Measurements from ENCODE around the gene TMEM116. TPM values are rescaled to one million over a fixed set of nuclear protein-coding genes. Genes with fewer than 3 reads are reported as not detected.
A peak's percentile ranks its signal among the peaks of the same experiment; 100 is the strongest.
"Not testable (repeated sequence)": the region's sequence is repeated elsewhere in the genome, so short reads cannot be mapped to it uniquely, and the experiment has no call there.

TMEM116 gene
- total RNA-seq, 1 donor from 2014 or later = 35.0 TPM

DNA sequence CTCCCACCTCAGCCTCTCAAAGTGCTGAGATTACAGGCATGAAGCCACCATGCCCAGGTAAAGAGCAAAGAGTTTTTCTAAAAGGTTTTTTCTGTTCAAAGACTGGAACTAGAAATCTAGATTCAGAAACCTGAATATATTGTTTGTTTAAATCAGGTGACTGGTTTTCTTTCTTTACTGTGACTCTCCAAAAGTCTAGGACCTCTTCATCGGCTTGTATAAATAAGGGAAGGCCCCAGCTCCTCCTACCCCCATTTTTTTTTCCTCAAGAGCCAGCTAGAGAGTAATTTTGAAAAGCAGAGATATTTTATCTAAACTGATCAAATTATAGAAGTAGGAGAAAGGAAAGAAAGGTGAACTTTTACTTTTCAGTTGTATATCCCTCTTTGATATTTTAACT is 48.0 kb downstream of the TMEM116 start:
- no peak for DNase-seq
- peaks cover 31% of the 10 kb centered on the region for H3K36me3 ChIP-seq
- no peaks in the 10 kb centered on the region for H3K27me3 ChIP-seq (ENCODE audit: low read depth)
- H3K9me3 ChIP-seq (replicated peaks) = peaks cover 25% of the 10 kb centered on the region
- intact Hi-C loops (cut with micrococcal nuclease) = no loop called here
- H3K27ac ChIP-seq (replicated peaks) = no peak overlapping the region
- H3K4me1 ChIP-seq = no peaks in the 10 kb centered on the region
- no peak overlapping the region for H3K4me3 ChIP-seq
- TF ChIP-seq, protein P1, sequence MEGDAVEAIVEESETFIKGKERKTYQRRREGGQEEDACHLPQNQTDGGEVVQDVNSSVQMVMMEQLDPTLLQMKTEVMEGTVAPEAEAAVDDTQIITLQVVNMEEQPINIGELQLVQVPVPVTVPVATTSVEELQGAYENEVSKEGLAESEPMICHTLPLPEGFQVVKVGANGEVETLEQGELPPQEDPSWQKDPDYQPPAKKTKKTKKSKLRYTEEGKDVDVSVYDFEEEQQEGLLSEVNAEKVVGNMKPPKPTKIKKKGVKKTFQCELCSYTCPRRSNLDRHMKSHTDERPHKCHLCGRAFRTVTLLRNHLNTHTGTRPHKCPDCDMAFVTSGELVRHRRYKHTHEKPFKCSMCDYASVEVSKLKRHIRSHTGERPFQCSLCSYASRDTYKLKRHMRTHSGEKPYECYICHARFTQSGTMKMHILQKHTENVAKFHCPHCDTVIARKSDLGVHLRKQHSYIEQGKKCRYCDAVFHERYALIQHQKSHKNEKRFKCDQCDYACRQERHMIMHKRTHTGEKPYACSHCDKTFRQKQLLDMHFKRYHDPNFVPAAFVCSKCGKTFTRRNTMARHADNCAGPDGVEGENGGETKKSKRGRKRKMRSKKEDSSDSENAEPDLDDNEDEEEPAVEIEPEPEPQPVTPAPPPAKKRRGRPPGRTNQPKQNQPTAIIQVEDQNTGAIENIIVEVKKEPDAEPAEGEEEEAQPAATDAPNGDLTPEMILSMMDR (IDR thresholded peaks at IDR 0.05; ENCODE audit: borderline replicate concordance) = no peak

- Histone ChIP-seq H3K36me3 (peaks cover 45% of the 10 kb centered on the region), H3K9me3 (replicated peaks) (peaks cover 30% of the 10 kb centered on the region)
- H3K4me1 ChIP-seq; H3K4me3 ChIP-seq; H3K27me3 ChIP-seq (ENCODE audit: low read depth); DNase-seq; intact Hi-C loops (cut with micrococcal nuclease); H3K27ac ChIP-seq (replicated peaks): not testable (repeated sequence)
Measured at GRCh38 chr12:111959518-111959917, 53.4 kb downstream of the TMEM116 start.

DNA sequence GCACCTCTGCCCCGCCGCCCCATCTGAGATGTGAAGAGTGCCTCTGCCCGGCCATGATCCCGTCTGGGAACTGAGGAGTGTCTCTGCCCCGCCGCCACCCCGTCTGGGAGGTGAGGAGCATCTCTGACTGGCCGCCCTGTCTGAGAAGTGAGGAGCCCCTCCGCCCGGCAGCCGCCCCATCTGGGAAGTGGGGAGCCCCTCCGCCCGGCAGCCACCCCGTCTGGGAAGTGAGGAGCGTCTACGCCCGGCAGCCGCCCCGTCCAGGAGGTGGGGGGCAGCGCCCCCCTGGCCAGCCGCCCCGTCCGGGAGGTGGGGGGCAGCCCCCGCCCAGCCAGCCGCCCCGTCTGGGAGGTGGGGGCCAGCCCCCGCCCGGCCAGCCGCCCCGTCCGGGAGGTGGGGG is 55.7 kb downstream of the TMEM116 start:
- H3K27me3 ChIP-seq (ENCODE audit: low read depth); H3K27ac ChIP-seq (replicated peaks); DNase-seq; H3K4me1 ChIP-seq; intact Hi-C loops (cut with micrococcal nuclease); H3K4me3 ChIP-seq: not testable (repeated sequence)
- Histone ChIP-seq H3K36me3 (peaks cover 27% of the 10 kb centered on the region), H3K9me3 (replicated peaks) (peaks cover 22% of the 10 kb centered on the region)

DNA sequence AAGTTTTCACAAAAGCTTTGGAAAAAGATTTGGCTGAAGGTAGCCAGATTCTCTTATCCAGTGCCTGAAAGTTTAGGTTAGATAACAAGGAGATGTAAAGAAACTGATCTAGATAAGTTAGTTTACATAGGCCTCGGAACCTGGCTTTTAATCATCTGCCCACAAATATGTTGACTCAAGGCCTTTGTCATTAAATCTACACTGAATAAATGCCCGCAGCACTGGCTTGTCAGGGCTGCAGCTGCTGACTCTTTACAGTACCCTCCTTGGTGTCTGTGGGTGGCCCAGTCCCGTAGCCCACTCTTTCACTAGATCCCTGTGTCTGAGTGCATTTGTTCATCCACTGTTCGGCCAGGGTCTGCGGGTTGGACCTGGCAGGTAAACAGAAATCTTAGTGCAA is 58.0 kb downstream of the TMEM116 start:
- H3K9me3 ChIP-seq (replicated peaks) = peaks cover 7% of the 10 kb centered on the region
- peaks cover 24% of the 10 kb centered on the region for H3K36me3 ChIP-seq
- peaks cover 7% of the 10 kb centered on the region for H3K4me1 ChIP-seq
- intact Hi-C loops (cut with micrococcal nuclease) = no loop called here
- no peak overlapping the region for H3K27ac ChIP-seq (replicated peaks)
- no peak for DNase-seq
- H3K27me3 ChIP-seq (ENCODE audit: low read depth) = no peaks in the 10 kb centered on the region
- TF ChIP-seq, protein P1 (IDR thresholded peaks at IDR 0.05; ENCODE audit: borderline replicate concordance) = no peak
- H3K4me3 ChIP-seq = no peak overlapping the region

- TF ChIP-seq, protein P1 (IDR thresholded peaks at IDR 0.05; ENCODE audit: borderline replicate concordance) = no peak
- peaks cover 17% of the 10 kb centered on the region for H3K36me3 ChIP-seq
- H3K27me3 ChIP-seq (ENCODE audit: low read depth) = no peaks in the 10 kb centered on the region
- H3K9me3 ChIP-seq (replicated peaks) = peaks cover 7% of the 10 kb centered on the region
- intact Hi-C loops (cut with micrococcal nuclease) = no loop called here
- peaks cover 7% of the 10 kb centered on the region for H3K4me1 ChIP-seq
- no peak for DNase-seq
- no peak overlapping the region for H3K4me3 ChIP-seq
- peak overlapping the region; percentile 13 for H3K27ac ChIP-seq (replicated peaks)
Measured at GRCh38 chr12:111953455-111953854, 59.5 kb downstream of the TMEM116 start.

GRCh38 chr12:111952084-111952787 is 60.7 kb downstream of the TMEM116 start:
- DNase-seq; H3K27ac ChIP-seq (replicated peaks); H3K4me3 ChIP-seq; intact Hi-C loops (cut with micrococcal nuclease); H3K4me1 ChIP-seq; H3K27me3 ChIP-seq (ENCODE audit: low read depth); H3K9me3 ChIP-seq (replicated peaks): not testable (repeated sequence)
- peaks cover 17% of the 10 kb centered on the region for H3K36me3 ChIP-seq

DNA sequence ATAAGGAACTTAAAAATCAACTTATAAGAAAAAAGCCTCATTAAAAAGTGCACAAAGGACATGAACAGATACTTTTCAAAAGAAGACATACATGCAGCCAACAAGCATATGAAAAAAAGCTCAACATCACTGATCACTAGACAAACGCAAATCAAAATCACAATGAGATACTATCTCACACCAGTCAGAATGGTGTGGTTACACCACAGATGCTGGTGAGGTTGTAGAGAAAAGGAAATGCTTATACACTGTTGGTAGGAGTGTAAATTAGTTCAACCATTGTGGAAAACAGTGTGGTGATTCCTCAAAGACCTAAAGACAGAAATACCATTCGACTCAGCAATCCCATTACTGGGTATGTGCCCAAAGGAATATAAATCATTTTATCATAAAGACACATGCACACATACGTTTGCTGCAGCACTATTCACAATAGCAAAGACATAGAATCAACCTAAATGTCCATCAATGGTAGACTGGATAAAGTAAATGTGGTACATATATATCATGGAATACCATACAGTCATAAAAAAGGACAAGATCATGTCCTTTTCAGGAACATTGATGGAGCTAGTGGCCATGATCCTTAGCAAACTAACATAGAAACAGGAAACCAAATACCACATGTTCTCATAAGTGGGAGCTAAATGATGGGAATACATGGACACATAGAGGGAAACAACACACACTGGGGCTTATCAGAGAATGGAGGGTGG is 61.8 kb downstream of the TMEM116 start:
- Histone ChIP-seq H3K4me1 (peaks cover 17% of the 10 kb centered on the region), H3K36me3 (peaks cover 17% of the 10 kb centered on the region)
- DNase-seq; H3K4me3 ChIP-seq; H3K27me3 ChIP-seq (ENCODE audit: low read depth); H3K9me3 ChIP-seq (replicated peaks); H3K27ac ChIP-seq (replicated peaks); intact Hi-C loops (cut with micrococcal nuclease): not testable (repeated sequence)

Data from left ventricle myocardium inferior (tissue), 1 donor.